Aorta (tissue), 5 donors: Measurements from ENCODE around the gene KRT33B. TPM values are rescaled to one million over a fixed set of nuclear protein-coding genes. Genes with fewer than 3 reads are reported as not detected.
"Not testable (repeated sequence)": the region's sequence is repeated elsewhere in the genome, so short reads cannot be mapped to it uniquely, and the experiment has no call there.

Experiments
- ATAC-seq: fragments of 200-7000 bp; cut with Tn5 transposase; one replicate; pipeline ENCODE4 v1.9.1; 2022; ENCODE audit warnings: moderate library complexity; ENCODE audit not compliant: low FRiP score
- DNase-seq, 2 donors: peaks; one replicate each; pipeline ENCODE4 v3.0.0-alpha.2; 2020
- H3K27ac ChIP-seq, 2 donors: one replicate each; pipeline ENCODE4 v1.5.1; 2013; ENCODE audit warnings: low read length in 2 of 2, mild to moderate bottlenecking in 2 of 2, moderate library complexity in 2 of 2, control low read depth in 1 of 2, inconsistent platforms in 1 of 2, low read depth in 1 of 2
- H3K27me3 ChIP-seq, 2 donors: one replicate each; pipeline ENCODE4 v1.6.1; 2013; ENCODE audit warnings: control low read depth in 1 of 2, low read length in 1 of 2, mild to moderate bottlenecking in 1 of 2, moderate library complexity in 1 of 2; ENCODE audit not compliant: insufficient read depth in 2 of 2, control insufficient read depth in 1 of 2
- H3K36me3 ChIP-seq, 2 donors: one replicate each; pipeline ENCODE4 v1.6.1; 2013; ENCODE audit warnings: control low read depth in 1 of 2, low read length in 1 of 2, mild to moderate bottlenecking in 1 of 2; ENCODE audit not compliant: insufficient read depth in 2 of 2, control insufficient read depth in 1 of 2
- H3K4me1 ChIP-seq, 2 donors: one replicate each; pipeline ENCODE4 v1.6.1; 2013; ENCODE audit warnings: low read length in 2 of 2, control low read depth in 1 of 2, mild to moderate bottlenecking in 1 of 2, moderate library complexity in 1 of 2; ENCODE audit not compliant: insufficient read depth in 2 of 2, control insufficient read depth in 1 of 2
- H3K4me3 ChIP-seq, 2 donors: one replicate each; pipeline ENCODE4 v1.5.1; 2013; ENCODE audit warnings: low read length in 2 of 2, control low read depth in 1 of 2, mild to moderate bottlenecking in 1 of 2
- H3K9me3 ChIP-seq: one replicate; pipeline ENCODE4 v1.6.1; 2013; ENCODE audit warnings: mild to moderate bottlenecking, low read length; ENCODE audit not compliant: control insufficient read depth
- WGBS, 2 donors: extraction: QIAGEN DNeasy Blood & Tissue Kit; methylation state at CpG; one replicate each; pipeline ENCODE4 v1.1.7; 2013; 5-methylcytosine and 5-hydroxymethylcytosine counted together
- intact Hi-C, 2 donors: fragments of 100-400 bp; cut with DNase I; formaldehyde crosslinking; loops; one replicate each; pipeline versions ENCODE4 v1.14.2 to v1.15.0; 2022
- polyA plus RNA-seq, 2 donors: library from polyadenylated mRNA; stranded (reverse); fragments of 200-250 nt; gene quantifications; one replicate each; pipeline ENCODE4 v1.2.3, GENCODE V29; 2013
- total RNA-seq, 2 donors: library from RNA; stranded (reverse); fragmentation: NEBNext Ultra II Directional; extraction: Animal tissue kit (Norgen Biotek cat#: 25700); gene quantifications; one replicate each; pipeline ENCODE4 v1.2.1, GENCODE V29; 2021
- donor health status: healthy with polysubstance abuse.
- donor health status: Bipolar disorder and iron deficiency.
- donor health status: DM: no; HTN: no; CAD: no.
- donor health status: DM: no; HTN: no; CAD: no.
- donor health status: DM: yes; HTN: yes; CAD: no.

KRT33B gene
- total and polyA plus RNA-seq, 4 donors: not detected

- H3K36me3 ChIP-seq: no peaks in the 10 kb centered on the region
- WGBS, 2 donors: 95 to 97% methylated on average over 1 of the region's 1 CpG
- H3K9me3 ChIP-seq: peaks cover 4% of the 10 kb centered on the region
- no peak for ATAC-seq
- H3K4me3 ChIP-seq: no peak overlapping the region
- DNase-seq: no peak
- no peaks in the 10 kb centered on the region for H3K27me3 ChIP-seq
- intact Hi-C loops: no loop called here
- H3K4me1 ChIP-seq: no peaks in the 10 kb centered on the region
- no peak overlapping the region for H3K27ac ChIP-seq
Observed at GRCh38 chr17:41386227-41386626, 16.6 kb upstream of the KRT33B start.

- no peak for ATAC-seq
- Histone ChIP-seq H3K36me3 (no peaks in the 10 kb centered on the region), H3K4me3 (no peak overlapping the region), H3K4me1 (no peaks in the 10 kb centered on the region), H3K27ac (no peak overlapping the region), H3K9me3 (peaks cover 4% of the 10 kb centered on the region), H3K27me3 (no peaks in the 10 kb centered on the region)
- WGBS, 2 donors: 96 to 97% methylated on average over 1 of the region's 1 CpG
- intact Hi-C loops: no loop called here
- no peak for DNase-seq
Observed at GRCh38 chr17:41383690-41384089, 14.1 kb upstream of the KRT33B start.

DNA sequence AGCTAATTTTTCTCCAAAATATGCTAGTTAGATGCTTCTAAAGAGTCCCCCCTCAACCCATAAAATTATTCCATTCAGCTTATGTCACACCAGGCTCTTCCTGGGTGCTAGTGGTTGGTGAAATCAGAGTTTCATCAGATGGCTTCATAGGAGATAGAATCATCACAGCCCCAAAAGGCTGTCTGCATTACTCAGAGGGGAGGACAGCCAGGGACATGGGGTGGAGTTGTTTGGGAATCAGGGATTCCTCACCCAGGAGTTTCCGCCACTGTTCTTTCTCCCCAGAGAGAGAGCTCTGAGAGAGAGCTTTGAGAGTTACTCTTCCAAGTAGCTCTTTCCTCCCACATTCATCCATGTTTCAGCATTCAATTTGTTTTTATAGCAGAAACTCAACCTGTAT is 12.8 kb upstream of the KRT33B start:
- DNase-seq (no peak), ATAC-seq (no peak)
- Histone ChIP-seq H3K27ac (no peak overlapping the region), H3K9me3 (peaks cover 3% of the 10 kb centered on the region), H3K27me3 (no peaks in the 10 kb centered on the region), H3K36me3 (no peaks in the 10 kb centered on the region), H3K4me1 (no peaks in the 10 kb centered on the region), H3K4me3 (no peak overlapping the region)
- WGBS, 2 donors: 80 to 93% methylated on average over 1 of the region's 1 CpG
- intact Hi-C loops: no loop called here

GRCh38 chr17:41381943-41382342 is 12.3 kb upstream of the KRT33B start, which contains the start of gene KRT34:
Gene KRT34 (minus strand): TSS chr17:41382306. CDS start chr17:41382246, 60 bp downstream.
- H3K36me3 ChIP-seq, H3K4me1 ChIP-seq, intact Hi-C loops, H3K27me3 ChIP-seq, DNase-seq, ATAC-seq, H3K4me3 ChIP-seq, H3K27ac ChIP-seq, H3K9me3 ChIP-seq: not testable (repeated sequence)
- WGBS, 2 donors: 89 to 91% methylated on average over 13 of the region's 13 CpGs

GRCh38 chr17:41380091-41380490 is 10.5 kb upstream of the KRT33B start:
- H3K36me3 ChIP-seq, H3K27me3 ChIP-seq, DNase-seq, H3K27ac ChIP-seq, H3K9me3 ChIP-seq, intact Hi-C loops, H3K4me3 ChIP-seq, H3K4me1 ChIP-seq, ATAC-seq: not testable (repeated sequence)
- 80 to 81% methylated on average over 7 of the region's 7 CpGs for WGBS, 2 donors

DNA sequence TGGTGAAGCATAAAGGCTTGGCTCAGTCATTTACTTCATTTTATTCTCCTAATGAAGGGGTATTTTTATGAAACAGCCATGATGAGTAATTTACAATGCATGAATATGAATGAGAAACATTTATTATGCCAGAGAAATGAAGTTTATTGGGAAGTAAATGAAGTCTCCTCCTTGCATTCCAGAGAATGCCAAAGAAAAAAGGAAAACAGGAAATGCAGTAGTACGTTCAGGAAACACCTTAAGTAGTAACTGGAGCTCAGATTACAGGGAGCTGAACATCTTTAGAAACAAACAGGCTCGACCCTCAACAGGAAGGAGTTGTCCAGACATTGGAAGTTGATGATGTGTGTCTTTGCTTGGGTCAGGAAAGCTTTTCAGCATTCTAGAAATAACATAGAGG is 7.9 kb upstream of the KRT33B start:
- ATAC-seq (no peak), DNase-seq (no peak)
- Histone ChIP-seq H3K4me1 (no peaks in the 10 kb centered on the region), H3K4me3 (no peak overlapping the region), H3K27ac (no peak overlapping the region), H3K36me3 (no peaks in the 10 kb centered on the region), H3K9me3 (no peaks in the 10 kb centered on the region), H3K27me3 (no peaks in the 10 kb centered on the region)
- intact Hi-C loops: no loop called here
- WGBS, 2 donors: 3 to 4% methylated on average over 2 of the region's 2 CpGs

GRCh38 chr17:41369023-41369422 is 590 bp downstream of the KRT33B start:
- Histone ChIP-seq H3K36me3 (no peaks in the 10 kb centered on the region), H3K27ac (no peak overlapping the region), H3K27me3 (no peaks in the 10 kb centered on the region), H3K4me1 (no peaks in the 10 kb centered on the region), H3K4me3 (no peak overlapping the region), H3K9me3 (no peaks in the 10 kb centered on the region)
- intact Hi-C loops: no loop called here
- 88% methylated on average over 2 of the region's 2 CpGs for WGBS, 2 donors
- no peak for DNase-seq
- no peak for ATAC-seq

DNA sequence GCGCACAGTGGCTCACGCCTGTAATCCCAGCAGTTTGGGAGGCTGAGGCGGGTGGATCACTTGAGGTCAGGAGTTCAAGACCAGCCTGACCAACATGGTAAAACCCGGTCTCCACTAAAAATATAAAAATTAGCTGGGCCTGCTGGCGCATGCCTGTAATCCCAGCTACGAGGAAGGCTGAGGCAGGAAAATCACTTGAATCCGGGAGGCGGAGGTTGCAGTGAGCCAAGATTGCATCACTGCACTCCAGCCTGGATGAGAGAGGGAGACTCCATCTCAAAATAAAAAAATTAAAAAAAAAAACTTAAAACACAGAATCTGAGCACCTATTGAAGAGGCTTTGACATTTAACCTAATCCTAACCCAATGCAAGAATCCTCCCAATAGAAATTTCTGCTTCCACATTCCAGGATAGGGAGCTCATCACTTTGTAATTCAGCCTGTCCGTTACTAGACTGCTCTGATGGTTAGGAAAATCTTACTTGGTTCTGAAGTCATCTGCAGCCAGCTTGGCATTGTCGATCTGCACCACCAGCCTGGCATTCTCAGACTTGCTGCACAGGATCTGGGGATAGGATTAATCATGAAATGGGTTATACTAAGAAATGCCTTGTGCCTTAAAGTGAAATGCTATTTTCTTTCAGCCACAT is 2.1 kb downstream of the KRT33B start:
- WGBS, 2 donors: 78 to 80% methylated on average over 10 of the region's 10 CpGs
- Histone ChIP-seq H3K9me3 (no peaks in the 10 kb centered on the region), H3K4me1 (no peaks in the 10 kb centered on the region), H3K4me3 (no peak overlapping the region), H3K27me3 (no peaks in the 10 kb centered on the region), H3K36me3 (no peaks in the 10 kb centered on the region), H3K27ac (no peak overlapping the region)
- DNase-seq (no peak), ATAC-seq (no peak)
- intact Hi-C loops: no loop called here

DNA sequence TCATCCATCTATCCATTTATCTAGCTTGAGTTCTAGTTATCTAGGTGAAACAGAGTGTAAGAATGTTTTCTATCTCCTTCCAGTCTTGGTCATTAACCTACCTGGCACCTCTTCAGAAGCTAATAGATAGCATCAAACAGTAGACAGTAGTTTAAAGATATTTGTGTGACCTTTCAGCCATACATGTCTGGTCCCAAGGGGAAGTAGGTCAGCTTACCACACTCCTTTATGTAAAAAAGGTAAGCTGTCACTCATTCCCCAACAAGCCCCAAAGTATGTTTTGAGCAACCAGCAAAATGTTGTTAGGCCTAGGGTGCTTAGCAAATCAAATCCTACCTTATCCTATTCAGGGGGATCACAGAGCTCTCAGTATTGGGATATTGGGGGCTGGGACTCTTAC is 3.5 kb downstream of the KRT33B start:
- Histone ChIP-seq H3K27me3 (no peaks in the 10 kb centered on the region), H3K4me1 (no peaks in the 10 kb centered on the region), H3K27ac (no peak overlapping the region), H3K36me3 (no peaks in the 10 kb centered on the region), H3K4me3 (no peak overlapping the region), H3K9me3 (peaks cover 1% of the 10 kb centered on the region)
- ATAC-seq (no peak), DNase-seq (no peak)
- intact Hi-C loops: no loop called here
